MCF 10A (cell line): ENCODE measurements around the gene ABCB4. TPM values are rescaled to one million over a fixed set of nuclear protein-coding genes. Genes with fewer than 3 reads are reported as not detected.

Experiments
- BruUV-seq: library from RNA; stranded (reverse); fragments of 400-500 nt; replicated peaks from 2 replicates; lab custom pipeline; 2021; lab: Mats Ljungman, UMichigan
- CTCF ChIA-PET: fragments of 300-600 bp; sonication (Branson Sonifier 250); formaldehyde crosslinking; extraction: SDS; loops from one replicate; lab custom pipeline; 2021; ENCODE audit warnings: antibody characterized with exemption, inconsistent platforms; lab: Yijun Ruan, JAX
- POLR2A ChIA-PET: fragments of 300-600, 350-650 bp; sonication (Branson Sonifier 250); formaldehyde crosslinking; extraction: SDS; loops from one replicate; lab custom pipeline; 2020; ENCODE audit warnings: antibody characterized with exemption, inconsistent platforms; lab: Yijun Ruan, JAX
- DNase-seq: peaks from one replicate; pipeline ENCODE4 v3.0.0-alpha.2; 2018; ENCODE audit not compliant: unreplicated experiment
- H3K27ac Mint-ChIP-seq: one replicate; pipeline ENCODE4 v1.8.0; 2022; ENCODE audit warnings: mild to moderate bottlenecking, low read depth, mixed read lengths; ENCODE audit not compliant: unreplicated experiment
- H3K27me3 Mint-ChIP-seq: one replicate; pipeline ENCODE4 v1.8.0; 2022; ENCODE audit warnings: mixed read lengths; ENCODE audit not compliant: insufficient read depth, unreplicated experiment
- H3K36me3 Mint-ChIP-seq: one replicate; pipeline ENCODE4 v1.8.0; 2022; ENCODE audit warnings: mild to moderate bottlenecking, moderate library complexity, mixed read lengths; ENCODE audit not compliant: insufficient read depth, unreplicated experiment
- H3K4me1 Mint-ChIP-seq: one replicate; pipeline ENCODE4 v1.8.0; 2022; ENCODE audit warnings: mixed read lengths; ENCODE audit not compliant: insufficient read depth, unreplicated experiment
- H3K4me3 Mint-ChIP-seq: one replicate; pipeline ENCODE4 v1.8.0; 2022; ENCODE audit warnings: mild to moderate bottlenecking, moderate library complexity, mixed read lengths; ENCODE audit not compliant: unreplicated experiment
- H3K9me3 Mint-ChIP-seq: one replicate; pipeline ENCODE4 v1.8.0; 2022; ENCODE audit warnings: mixed read lengths; ENCODE audit not compliant: unreplicated experiment
- CTCF ChIP-seq: fragments of 200-600 bp; IDR thresholded peaks from one replicate; pipeline ENCODE4 v1.8.0; 2022; ENCODE audit warnings: antibody characterized with exemption, mild to moderate bottlenecking; ENCODE audit not compliant: unreplicated experiment
- intact Hi-C: fragments of 100-400 bp; cut with micrococcal nuclease; formaldehyde crosslinking; loops from 2 replicates; pipeline ENCODE4 v1.14.1; 2022
- total RNA-seq: library from RNA; stranded (reverse); gene quantifications from 2 replicates; pipeline ENCODE4 v1.2.3, GENCODE V29; 2022

ABCB4 gene
- total RNA-seq, 1 experiment from 2014 or later: not detected

- peak; percentile 59 for TF ChIP-seq CTCF
- Mint-ChIP-seq H3K9me3 (no peaks in the 10 kb centered on the region), H3K27me3 (peaks cover 10% of the 10 kb centered on the region), H3K4me3 (no peak overlapping the region), H3K36me3 (no peaks in the 10 kb centered on the region), H3K4me1 (no peaks in the 10 kb centered on the region), H3K27ac (no peak overlapping the region)
- CTCF ChIA-PET: interaction anchor here (0.6 to 15.3 kb wide), 41 partner anchors 10 to 790 kb away, joined by 3 to 494 read pairs (median 4); partner anchors contain the start of genes CROT and DMTF1
- intact Hi-C loops: loop anchor here (1.0 to 5.0 kb wide), 2 partner anchors 105 to 470 kb away; no protein-coding TSS in a partner anchor
- DNase-seq: peak; percentile 71
- no TSS peak for BruUV-seq
- POLR2A ChIA-PET: interaction anchor here (0.6 to 3.9 kb wide), 5 partner anchors 72 to 105 kb away, joined by 3 to 50 read pairs (median 8); partner anchors contain the start of gene CROT
These were observed 58.5 kb downstream of the ABCB4 start for GRCh38 chr7:87416682-87417587.

DNA sequence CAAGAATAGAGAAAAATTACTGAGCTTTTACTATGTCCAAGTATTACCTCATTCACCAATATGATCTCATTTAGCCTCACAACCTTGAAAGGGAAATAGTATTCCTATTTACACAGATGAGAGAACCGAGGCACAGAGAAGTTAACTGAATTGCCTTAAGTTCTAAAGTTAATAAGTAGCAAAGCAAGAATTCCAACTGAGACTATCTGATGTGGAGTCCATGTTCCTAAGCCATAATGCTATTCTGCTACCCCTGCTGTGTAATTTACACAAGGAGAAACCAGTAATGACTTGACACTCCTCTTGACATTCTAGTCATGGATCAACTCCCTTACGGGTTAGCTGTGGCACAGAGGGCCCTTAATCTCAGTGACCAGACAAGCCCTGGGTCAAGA lies 60.7 kb downstream of the ABCB4 start:
- POLR2A ChIA-PET: interaction anchor here (0.6 to 3.9 kb wide), 6 partner anchors 70 to 785 kb away, joined by 3 to 50 read pairs (median 4); partner anchors contain the start of gene CROT
- no peak for TF ChIP-seq CTCF
- Mint-ChIP-seq H3K4me1 (no peaks in the 10 kb centered on the region), H3K4me3 (no peak overlapping the region), H3K27me3 (no peaks in the 10 kb centered on the region), H3K9me3 (no peaks in the 10 kb centered on the region), H3K36me3 (no peaks in the 10 kb centered on the region), H3K27ac (no peak overlapping the region)
- intact Hi-C loops: loop anchor here (5.0 kb wide), 1 partner anchor 473 kb away; no protein-coding TSS in a partner anchor
- no peak for DNase-seq
- CTCF ChIA-PET: interaction anchor here (0.6 to 15.3 kb wide), 11 partner anchors 12 to 697 kb away, joined by 3 to 494 read pairs (median 5); no protein-coding TSS in a partner anchor
- BruUV-seq: no TSS peak

GRCh38 chr7:87413951-87414793 lies 61.3 kb downstream of the ABCB4 start:
- Mint-ChIP-seq H3K9me3 (no peaks in the 10 kb centered on the region), H3K4me3 (no peak overlapping the region), H3K36me3 (no peaks in the 10 kb centered on the region), H3K4me1 (no peaks in the 10 kb centered on the region), H3K27me3 (no peaks in the 10 kb centered on the region), H3K27ac (no peak overlapping the region)
- DNase-seq: no peak
- intact Hi-C loops: no loop called here
- no TSS peak for BruUV-seq
- TF ChIP-seq CTCF: no peak
- ChIA-PET POLR2A (interaction anchor here (0.7 to 3.9 kb wide), 6 partner anchors 57 to 102 kb away, joined by 3 to 50 read pairs (median 4); partner anchors contain the start of gene CROT), CTCF (interaction anchor here (0.6 to 15.3 kb wide), 10 partner anchors 8 to 697 kb away, joined by 3 to 494 read pairs (median 4); no protein-coding TSS in a partner anchor)
